ENCODE results near the gene UBXN6.
A peak's percentile ranks its signal among the peaks of the same experiment; 100 is the strongest.

Gene UBXN6

DNA sequence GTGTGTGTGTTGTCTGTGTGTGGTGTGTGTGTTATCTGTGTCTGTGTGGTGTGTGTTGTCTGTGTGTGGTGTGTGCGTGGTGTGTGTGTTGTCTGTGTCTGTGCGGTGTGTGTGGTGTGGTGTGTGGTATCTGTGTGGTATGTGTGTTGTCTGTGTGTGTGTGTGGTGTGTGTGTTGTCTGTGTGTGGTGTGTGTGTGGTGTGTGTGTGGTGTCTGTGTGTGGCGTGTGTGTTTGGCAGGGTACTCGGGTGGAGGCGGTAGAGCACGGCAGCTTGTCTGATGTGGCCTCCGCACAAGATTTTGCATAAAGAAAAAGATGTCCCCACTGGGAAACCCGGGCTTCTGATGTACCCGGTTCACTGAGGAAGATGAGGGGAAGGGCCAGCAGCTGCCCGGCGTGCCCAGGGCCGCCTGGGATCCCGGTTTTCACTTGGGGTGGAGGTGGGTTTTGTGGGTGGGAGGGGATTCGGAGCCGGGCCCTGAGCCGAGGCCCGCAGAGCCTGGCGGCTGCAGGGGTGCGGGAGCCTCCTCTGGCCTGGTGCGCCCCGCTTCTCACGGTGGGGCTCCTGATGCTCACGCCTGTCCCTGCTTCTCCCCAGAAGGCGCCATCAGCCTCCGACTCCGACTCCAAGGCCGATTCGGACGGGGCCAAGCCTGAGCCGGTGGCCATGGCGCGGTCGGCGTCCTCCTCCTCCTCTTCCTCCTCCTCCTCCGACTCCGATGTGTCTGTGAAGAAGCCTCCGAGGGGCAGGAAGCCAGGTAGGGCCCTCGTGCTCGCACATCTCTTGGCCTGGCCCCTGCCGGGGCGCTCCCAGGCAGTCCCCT is 35.7 kb upstream of the UBXN6 start:
- DNase-seq: no peak

DNA sequence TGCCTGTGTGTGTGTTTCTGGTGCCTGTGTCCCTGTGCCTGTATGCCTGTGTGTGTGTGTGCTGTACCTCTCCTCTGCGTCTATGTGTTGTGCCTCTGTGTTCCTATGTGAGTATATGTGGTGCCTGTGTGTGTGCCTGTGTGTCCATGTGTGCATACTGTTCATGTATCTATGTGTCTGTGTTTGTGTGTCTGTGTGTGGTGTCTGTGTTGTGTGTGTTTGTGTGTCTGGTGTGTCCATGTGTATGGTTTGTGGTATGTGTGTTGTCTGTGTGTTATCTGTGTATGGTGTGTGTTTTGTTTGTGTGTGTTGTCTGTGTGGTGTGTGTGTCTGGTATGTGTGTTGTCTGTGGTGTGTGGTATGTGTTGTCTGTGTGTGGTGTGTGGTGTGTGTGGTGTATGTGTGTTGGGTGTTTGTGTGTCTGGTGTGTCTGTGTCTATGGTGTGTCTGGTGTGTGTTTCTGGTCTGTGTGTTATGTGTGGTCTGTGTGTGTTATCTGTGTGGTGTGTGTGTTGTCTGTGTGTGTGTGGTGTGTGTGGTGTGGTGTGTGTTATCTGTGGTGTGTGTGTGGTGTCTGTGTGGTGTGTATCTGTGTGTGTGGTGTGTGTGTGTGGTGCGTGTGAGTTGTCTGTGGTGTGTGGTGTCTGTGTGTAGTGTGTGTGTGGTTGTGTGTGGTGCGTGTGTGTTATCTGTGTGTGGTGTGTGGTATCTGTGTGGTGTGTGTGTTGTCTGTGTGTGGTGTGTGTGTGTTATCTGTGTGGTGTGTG is 34.9 kb upstream of the UBXN6 start:
- DNase-seq: no peak

DNA sequence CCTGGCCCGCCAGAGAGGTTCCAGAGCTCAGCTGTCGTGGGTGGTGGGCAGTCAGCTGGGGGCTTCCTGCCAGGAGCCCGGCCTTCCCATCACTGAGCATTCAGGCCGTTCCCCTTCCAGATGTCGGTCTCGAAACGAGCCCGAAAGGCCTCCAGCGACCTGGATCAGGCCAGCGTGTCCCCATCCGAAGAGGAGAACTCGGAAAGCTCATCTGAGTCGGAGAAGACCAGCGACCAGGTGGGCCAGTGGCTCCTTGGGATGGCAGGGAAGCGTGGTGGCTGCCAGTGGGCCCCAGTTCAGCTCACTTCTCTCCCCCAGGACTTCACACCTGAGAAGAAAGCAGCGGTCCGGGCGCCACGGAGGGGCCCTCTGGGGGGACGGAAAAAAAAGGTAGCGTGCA is 33.9 kb upstream of the UBXN6 start:
- no peak for DNase-seq

DNA sequence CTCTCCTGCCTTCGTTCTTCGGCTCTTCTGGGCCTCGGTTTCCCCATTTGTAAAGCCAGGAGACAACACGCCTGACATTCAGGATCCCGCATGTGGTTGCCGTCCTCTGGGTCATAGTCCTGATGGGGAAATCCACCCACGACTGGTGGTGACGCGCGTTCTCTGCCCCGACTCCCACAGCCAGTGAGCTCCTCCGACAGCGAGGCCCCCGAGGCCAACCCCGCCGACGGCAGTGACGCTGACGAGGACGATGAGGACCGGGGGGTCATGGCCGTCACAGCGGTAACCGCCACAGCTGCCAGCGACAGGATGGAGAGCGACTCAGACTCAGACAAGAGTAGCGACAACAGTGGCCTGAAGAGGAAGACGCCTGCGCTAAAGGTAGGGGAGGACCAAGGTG is 30.9 kb upstream of the UBXN6 start:
- no peak for DNase-seq

DNA sequence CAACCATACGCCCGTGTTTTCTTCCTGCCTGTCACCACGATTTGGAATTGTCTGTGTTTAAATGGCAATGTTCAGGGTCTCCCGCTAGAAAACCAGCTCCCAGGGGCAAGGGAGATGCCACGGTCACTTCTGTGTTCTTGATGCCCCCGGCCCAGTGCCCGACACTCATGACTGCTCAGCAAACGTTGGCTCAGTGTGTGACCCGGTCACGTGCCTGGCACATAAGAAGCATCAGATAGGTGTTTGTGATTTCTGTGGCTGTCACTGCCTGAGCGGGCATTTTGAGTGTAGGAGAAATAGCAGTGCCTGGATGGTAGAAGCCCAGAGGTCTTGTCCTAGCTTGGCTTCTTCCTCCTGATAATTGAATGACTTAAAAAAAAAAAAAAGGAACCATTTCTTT is 30.0 kb upstream of the UBXN6 start:
- no peak for DNase-seq

DNA sequence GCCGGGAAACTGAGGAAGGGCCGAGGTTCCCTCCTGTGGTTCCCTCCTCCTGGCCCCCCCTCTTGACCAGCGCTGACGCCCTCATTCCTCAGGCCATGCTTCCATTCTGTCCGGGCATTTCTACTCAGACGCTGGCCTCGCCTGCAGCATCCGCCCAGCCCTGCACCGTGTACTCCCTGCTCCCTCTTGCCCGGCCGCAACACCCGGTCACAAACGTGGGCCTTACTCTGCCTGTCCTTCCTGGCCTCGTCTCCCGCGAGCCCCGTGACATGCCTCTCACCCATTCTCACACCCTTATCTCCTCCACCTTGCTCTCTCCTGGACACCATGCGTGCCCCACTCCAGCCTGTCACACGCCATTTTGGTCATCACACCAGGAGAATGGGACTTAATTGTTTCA is 25.8 kb upstream of the UBXN6 start:
- DNase-seq: no peak

DNA sequence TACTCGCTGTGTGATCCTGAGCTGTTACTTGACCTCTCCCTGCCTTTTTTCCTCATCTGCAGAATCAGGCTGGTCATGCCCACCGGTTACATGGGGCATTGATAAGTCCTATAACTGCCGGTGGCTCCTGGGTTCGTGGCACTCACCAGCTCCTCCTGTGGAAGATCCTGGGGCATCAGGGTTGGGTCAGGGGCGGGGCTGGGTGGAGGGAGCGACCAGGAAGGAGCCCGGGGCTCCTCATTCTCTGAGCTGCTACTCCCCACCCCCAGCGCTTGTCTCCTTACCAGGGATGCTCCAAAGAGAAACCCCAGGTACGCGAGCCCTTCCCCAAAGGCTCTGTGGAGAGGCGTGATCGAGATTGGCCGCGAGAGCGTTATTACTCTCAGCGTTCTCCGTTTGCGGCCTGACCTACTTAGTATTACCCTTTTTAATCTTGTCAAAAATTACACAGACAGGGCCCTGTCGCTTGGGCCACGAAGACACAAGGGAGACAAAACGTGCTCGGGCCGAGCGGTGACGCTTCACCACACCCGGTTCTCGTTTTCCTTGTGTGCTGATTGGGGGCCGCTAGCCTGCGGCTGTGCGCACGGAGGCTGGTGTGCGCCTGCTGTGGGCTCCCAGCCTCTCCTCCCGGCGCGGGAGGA is 25.2 kb upstream of the UBXN6 start:
- DNase-seq: no peak

DNA sequence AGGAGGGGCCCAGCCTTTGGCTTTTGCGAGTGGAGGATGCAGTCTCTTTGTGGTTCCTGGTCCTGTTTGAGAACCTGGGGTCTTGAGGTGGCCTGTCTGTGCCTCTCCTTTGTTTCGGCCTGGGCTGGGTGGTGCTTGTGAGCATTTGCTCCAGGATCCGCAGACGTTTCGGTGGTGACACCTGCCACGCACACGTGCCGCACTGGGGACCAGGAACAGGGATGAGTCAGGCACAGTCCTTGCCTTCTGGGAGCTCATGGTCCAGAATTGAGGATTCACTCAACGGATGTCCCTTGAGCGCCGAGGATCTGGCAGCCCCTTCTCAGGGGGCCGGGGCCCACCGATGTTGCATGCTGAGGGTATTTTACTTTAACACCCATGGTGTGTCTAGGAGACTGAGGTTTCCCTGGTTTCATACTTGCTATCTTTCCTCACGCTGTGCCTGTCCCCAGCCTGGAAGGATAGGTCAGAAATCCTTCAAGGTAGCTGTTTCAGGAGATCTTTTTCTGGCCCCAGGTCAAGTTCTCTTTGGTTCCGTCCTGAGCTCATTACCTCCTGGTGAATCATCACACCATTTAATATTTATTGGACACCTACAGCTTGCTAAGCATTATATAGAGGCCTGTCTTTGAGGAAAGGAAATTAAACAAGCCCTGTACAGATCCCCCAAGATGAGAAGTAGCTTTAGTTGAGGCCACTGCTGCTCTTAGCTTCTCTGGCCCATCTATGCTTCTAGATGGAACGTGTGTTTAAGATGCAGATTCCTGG is 19.6 kb upstream of the UBXN6 start:
- no peak for DNase-seq

DNA sequence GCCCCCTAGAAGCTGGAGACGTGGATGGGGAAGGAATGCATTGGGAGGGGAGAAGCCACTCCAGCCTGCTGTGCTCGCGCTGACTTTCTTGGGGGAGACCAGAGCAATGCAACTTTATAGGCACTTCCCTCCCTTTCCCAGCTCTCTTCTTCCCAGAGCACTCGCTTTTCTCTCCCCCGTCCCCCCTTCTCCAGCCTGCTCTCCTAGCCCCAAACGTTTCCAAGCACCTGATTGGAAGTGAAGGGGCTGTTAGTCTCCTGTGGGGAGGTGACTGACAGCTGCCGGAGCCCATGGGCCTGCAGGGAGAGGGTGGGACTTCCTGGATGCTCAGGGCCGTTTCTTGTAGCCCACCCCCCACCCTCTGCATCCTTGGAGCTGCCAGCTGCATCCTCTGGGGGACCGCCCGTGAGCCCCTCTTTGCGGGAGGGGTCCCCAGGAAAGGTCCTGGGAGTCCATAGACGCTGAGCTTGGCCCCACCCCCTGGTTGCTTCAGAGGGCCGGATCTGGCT is 17.0 kb upstream of the UBXN6 start:
- peak; percentile 78 for DNase-seq

DNA sequence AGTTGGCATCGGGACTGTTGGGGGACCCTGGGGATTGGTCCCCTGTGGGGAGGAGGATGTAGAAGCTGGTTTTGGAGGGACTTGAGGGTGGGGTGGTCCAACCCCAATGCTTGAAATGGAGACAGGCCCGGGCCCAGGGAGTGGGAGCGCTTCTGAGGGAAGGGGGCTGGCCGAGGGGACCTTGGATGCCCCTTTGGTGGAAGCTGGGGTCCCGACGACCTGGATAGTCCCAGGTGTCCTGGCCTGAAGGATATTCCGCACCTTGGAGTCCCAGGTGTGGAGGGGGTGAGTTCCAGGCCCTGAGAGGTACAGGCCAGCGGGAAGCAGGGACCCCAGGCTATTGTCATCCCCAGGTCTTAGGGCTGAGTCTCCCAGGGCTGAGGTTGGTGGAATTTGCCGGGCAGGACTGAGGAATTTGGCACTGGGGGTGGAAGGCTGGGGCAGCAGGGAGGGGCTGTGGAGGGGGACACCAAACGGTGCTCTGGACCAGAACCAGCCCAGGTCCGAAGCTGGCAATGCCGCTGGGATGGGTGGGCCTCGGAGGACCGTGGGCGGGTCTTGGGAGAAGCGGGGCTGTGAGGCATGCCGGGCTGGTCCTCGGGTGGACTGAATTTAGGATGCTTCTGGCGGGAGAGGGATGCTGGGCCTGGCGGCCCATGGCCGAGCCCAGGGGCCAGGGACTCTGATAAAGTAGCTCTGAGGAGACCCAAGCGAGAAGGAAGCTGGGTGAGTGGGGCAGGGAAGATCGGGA is 16.3 kb upstream of the UBXN6 start:
- DNase-seq: no peak

DNA sequence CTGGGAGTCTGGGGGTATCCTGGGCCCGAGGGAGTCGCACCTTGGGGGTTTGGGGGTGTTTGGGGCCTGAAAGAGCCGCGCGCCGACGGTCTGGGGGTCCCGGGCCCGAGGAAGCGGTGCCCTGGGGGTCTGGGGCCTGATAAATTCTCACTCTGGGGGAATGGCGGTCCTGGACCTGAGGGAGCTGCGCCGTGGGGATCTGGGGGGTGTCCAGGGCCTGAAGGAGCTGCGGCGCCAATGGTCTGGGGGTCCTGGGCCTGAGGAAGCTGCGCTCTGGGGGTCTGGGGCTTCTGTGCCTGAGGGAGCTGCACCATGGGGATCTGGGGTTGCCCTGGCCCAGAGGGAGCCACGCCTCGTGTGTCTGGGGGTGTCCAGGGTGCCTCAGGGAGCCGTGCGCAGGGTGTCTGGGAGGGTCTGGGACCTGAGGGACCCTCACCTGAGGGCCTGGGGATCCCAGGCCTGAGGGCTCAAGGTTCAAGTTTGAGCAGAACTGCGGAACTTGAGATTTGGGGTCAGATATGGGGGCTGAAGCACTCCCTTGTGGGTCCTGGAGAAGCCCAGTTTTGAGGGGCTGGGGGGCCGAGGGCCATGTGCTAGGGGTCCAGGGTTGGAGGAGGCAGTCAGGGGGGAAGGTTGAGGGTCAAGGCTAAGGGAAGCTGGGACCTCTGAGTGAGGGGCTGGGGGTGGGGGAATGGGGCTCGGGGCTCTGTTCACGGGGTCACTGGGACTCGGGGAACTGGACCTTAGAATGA is 15.6 kb upstream of the UBXN6 start:
- no peak for DNase-seq

DNA sequence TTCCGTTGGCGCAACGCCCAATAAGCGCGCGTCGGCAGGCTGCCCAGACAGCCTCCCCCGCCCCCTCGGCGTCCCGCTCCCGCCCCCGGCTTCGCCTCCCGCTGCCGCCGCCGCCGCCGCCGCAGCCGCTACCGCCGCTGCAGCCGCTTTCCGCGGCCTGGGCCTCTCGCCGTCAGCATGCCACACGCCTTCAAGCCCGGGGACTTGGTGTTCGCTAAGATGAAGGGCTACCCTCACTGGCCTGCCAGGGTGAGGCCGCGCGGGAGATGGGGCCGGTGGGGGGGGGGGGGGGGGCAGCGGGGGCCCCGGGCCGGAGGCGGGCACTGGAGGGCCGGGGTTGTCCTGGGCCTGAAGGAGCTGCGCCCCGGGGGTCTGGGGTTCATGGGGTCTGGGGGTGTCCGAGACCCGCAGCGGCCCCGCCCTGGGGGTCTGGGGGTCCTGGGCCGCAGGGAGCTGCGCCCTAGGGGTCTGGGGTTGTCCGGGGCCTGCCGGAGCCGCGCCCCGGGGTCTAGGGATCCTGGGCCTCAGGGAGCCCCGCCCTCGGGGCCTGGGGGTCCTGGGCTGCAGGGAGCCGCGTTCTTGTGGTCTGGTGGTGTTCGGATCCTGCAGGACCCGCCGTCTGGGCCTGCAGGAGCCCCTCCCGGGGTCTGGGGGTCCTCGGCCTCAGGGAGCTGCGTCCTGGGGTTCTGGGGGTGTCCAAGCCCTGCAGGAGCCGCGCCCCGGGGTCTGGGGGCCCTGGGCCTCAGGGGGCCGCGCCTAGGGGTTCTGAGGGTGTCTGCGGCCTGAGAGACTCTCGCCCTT is 14.8 kb upstream of the UBXN6 start, which contains the start of gene HDGFL2:
Gene HDGFL2 (plus strand): TSS at position 124 of the 801 bp plus-strand sequence. CDS start 54 bp downstream, at position 178.
- DNase-seq: no peak

DNA sequence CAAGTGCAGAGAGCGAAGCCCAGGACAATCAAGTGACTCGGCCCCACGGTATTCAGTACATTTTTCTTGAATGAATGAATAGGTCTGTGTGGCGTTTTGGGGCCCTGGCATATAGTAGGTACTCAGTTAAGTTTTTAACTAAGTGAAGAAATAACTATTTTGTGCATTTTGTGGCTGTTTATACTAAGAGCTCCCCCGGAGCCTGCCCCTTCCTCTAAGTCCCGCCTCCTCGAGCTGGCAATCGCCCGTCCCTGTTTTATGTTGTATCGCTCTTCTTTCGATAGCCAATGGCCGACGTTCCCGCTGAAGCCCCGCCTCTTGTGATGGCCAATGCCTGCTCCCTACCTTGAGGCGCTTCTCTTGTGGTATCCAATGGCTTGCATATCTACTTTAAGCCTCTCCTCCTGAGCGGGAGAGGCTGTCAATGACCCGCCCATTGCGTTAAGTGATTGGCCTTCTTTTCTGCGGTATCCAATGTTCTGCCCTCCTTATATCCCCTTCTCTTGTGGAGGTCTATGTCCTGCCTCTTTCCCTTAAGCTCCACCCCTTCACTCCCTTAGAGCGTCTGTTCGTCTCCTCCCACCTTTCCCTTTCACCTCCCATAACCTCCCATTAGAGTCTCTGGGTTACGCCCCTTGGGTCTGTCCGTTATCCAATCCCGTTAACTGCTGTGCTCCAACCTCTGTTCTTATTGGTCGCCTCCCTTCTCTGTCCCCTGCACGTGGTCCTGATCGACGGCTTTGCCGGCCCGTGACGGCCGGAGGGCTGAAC is 14.0 kb upstream of the UBXN6 start:
- peak; percentile 100 for DNase-seq

DNA sequence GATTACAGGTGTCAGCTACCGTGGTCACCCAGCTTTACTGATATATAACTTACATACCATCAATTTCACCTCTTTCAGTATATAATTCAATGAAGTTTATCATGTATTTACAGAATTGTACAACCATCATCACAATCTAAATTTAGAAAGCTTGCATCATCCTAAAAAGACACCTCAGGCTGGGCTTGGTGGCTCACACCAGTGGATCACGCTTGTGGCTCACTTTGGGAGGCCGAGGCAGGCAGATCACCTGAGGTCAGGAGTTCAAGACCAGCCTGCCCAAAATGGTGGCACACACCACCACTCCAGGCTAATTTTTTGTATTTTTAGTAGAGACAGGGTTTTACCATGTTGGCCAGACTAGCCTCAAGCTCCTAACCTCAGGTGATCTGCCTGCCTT is 10.2 kb upstream of the UBXN6 start:
- no peak for DNase-seq

DNA sequence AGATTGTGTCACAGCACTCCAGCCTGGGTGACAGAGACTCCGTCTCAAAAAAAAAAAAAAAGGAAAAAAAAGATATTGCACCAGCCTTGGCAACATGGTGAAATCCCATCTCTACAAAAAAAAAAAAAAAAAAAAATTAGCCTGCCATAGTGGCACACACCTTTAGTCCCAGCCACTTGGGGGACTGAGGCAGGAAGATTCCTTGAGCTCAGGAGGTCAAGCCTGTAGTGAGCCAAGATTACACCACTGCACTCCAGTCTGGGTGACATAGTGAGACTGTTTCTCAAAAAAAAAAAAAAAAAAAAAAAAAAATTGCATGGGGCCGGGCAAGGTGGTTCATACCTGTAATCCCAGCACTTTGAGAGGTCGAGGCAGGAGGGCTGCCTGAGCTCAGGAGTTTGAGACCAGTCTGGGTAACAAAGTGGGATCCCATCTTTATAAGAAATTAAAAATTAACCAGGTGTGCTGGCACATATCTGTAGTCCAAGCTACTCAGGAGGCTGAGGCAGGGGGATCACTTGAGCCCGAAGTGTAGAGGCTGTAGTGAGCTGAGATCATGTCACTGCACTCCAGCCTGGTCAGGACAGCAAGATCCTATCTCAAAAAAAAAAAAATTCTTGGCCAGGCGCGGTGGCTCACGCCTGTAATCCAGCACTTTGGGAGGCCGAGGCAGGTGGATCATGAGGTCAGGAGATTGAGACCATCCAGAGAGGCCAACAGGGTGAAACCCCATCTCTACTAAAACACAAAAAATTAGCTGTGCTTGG is 7.4 kb upstream of the UBXN6 start:
- no peak for DNase-seq

DNA sequence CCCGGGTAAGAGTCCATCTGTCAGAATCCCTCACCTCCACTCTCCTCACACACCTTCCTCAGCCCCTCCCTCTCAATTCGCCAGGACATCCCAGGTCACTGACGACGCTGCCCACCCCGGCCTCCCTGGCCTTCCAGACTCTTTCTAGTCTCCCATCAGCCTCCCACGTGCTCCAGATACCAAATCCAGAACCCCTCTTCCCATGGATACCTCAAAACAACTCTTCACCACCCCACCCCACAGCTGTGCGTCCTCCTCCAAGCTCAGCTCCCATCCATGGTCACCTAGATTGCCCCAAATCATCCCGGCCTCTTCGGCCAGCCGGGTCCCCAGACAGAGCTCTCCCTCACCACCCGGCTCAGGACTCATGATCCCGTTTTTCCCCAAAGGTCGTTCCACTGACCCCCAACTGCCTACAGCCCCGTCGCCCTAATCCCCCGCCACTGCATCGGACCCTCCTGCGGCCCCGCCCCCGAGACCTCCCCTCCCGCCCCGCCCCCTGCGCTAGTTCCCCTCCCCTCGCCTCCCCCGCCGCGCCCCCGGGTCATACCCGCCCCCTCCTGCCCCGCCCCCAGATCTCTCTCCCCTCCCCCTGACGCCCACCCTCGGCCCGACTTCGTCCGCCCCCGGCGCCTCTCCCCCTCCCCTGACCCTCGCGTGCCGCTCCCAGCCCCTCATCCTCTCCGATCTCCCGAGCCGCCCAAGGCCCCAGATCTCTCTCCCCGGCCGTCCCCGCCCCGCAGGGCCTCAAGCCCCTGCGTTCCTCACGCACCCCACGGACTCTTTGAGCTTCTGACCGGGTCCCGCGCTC is 546 bp downstream of the UBXN6 start:
- DNase-seq: peak; percentile 51

DNA sequence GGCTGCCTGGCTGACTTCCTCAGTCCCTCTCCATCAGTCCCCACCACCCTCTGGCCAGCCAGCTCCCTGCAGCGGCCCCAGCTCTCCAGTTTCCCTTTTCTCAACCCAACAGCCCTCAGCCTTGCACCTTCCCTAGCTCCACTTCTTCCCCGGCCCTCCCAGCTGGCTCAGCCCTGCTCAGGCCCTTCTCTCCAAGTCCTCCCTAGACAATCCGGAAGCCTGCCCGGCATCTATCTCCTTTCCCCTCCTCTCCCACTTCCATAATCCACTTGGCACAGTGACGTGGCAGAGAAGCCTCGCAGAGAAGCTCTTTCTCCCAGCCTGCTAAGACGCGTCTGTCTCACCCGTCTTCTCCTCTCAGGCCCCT is 1.1 kb downstream of the UBXN6 start:
- DNase-seq: no peak

Data from NCI-H1436 (cell line).